ENCODE results near the gene RPS6KA2.

The RPS6KA2 gene

DNA sequence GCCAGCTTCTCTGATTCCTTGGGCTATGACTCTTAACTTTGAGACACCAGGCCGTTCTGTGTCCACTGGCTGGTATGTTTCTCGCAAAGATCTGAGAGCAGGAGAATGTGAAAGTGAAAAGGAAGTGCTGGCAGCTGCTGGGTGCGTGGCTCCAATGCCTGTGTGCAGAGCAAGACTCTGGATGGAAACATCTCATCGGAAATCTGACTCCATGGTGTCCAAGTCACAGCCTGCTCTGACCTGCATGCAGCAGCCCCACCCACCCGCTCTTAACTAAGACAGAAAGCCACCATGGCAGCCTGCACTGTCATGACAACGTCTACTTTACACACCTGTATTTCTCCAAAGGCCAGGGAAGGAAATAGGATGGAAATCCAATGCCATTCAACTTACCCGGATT is 178.0 kb downstream of the RPS6KA2 start:
- no peak for DNase-seq (ENCODE audit: low read depth in 3 of 3)

DNA sequence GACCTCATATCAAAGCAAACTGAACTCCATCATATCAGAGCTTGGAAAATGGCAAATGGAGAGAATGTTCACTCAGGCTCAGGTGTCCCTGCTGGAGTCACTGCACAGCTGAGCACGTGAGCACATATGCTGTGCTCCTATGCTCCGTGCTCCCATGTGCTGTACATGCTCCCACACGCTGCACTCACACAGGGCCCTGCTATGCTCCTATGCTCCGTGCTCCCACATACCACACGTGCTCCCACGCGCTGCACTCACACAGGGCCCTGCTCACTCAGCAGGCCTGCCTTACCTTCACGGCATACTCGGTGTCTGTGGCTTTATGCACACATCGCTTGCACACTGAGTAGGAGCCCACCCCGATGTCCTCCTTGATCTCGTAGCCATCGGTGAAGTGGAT is 178.6 kb downstream of the RPS6KA2 start:
- DNase-seq (ENCODE audit: low read depth in 3 of 3): no peak

DNA sequence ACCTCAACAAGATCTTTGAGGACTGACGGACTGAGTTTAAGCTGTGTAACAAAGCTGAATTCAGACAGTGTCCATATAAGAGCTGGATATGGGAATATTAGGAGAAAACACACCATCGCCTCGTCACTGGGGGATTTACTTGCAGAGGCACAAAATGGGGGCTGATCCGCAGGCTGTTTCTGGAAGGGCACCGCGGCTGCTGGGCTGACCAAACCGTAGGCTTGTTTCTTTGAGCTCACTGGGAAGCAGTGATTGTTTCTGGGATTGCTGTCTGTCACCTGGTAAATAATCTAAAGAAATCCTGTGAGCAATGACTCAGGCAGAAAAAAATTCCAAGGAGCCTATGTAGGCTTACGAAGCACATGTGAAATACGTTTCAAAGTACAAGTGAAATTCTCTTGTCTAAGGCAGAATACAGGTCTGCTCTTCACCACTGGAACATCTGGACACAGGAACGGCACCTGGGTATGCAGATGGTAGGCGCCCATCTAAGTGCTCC is 180.4 kb downstream of the RPS6KA2 start:
- DNase-seq (ENCODE audit: low read depth in 3 of 3): no peak

DNA sequence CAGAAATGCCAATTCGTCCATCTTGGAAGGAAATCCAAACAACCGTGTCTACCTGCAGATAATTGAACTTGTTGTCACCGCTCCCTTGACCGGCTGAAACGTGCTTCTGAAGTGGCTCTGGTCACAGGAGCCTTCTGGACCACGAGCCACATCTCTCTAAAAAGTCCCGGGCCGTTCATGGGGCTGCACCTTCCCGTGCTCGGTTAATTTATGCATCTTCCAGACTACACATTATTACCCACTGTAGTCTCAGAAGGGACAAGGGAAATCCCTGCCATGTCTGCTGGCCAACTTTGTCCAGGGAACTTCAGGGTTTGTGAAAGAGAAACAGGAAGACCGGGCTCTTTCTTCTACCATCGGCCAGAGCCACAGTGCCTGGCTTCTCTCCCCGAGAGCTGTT is 180.9 kb downstream of the RPS6KA2 start:
- no peak for DNase-seq (ENCODE audit: low read depth in 3 of 3)

DNA sequence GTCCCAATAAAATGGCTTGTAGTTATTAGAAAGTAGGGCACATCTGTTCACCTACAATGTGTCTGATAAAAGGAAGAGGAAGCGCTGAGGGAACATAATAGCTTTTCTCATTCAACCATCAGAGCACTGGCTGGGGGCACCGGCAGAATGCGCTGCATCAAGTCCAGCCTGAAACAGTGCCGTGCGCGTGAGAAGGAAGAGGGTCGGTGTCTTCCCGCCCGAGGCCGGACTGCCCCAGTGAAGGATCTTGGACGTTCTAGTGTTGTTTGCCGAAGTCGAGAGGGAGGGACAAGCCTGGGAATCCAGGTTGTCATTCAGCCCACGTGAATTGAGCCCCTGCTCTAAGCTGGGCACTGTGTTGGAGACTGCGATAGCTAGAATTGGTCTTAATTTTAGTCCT is 182.6 kb downstream of the RPS6KA2 start:
- no peak for DNase-seq (ENCODE audit: low read depth in 3 of 3)

DNA sequence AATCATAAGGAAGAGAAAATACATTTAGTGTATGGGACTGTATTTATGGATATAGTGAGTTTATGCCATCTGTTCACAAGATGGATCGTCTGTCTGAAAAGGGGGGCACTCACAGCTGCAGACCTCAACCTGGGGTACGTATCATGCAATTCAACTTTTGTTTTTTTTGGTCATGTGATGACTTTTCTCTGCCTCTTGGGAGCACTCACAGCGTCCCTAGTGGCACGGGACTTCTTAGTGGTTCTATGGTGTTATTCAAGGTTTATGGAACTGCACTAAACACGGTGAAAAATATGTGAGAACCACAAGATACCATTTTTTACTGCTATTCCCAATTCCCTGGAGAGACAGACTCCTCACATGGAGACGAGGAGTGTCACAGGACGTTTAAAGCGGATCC is 183.9 kb downstream of the RPS6KA2 start:
- DNase-seq (ENCODE audit: low read depth in 3 of 3): no peak

DNA sequence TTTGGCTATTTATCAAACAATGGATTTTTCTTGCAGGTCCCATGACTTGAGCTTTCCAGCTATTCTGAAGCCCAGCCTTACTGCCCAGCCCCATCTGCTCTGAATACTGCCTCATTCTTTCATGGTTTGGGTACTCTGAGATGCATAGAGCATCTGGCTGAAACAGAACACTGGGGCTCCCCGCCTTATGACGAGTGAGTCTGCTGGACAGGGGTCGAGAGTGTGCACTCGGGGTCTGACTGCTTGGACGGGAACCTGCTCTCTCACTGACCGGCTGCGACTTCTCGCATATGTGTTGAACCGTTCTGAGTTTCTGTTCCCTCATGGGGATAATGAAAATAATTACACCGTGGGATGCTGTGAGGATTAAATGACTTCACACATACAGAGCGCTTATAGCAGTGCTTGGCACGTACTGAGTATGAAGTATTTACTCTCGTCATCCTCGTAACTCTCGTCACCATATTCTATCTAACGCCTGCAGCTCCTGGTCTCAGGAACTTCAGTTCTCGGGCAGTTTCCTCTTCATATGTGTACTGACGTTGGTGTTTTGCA is 184.8 kb downstream of the RPS6KA2 start:
- no peak for DNase-seq (ENCODE audit: low read depth in 3 of 3)

DNA sequence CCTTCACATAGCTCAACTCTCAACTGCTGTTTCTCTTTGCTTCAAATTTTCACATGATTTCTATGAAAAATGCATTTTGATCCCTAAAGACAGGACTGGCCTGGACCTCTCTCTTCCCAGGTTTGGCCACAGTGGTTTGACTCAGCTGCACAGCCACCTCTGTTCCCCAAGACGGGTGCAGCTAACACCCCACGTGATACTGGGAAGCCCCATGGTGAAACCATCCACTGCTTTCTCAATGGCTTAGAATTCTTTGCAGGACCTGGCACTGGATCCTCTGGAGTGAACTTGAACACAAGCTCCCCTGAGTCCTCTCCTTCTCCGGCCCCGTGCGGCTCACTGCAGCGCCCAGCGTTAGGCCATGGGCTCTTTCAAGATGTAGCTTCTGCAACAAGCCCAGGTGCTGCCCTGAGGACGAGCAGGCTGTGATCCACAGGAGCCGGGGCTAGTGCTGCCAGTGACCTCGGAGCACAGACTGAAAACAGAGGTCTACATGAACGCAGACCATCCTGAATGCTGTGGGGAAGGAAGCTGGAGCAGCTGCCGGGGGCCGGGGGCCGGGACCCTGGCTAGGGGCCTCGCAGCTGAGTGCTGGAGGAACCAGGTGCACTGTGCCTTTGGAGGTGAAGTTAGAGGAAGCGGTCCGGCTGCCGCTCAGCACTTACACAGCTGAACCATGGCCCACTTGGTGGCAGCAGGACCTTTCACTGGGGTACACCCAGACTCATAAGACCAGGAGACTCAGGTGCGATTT is 185.5 kb downstream of the RPS6KA2 start:
- DNase-seq (ENCODE audit: low read depth in 3 of 3): no peak

DNA sequence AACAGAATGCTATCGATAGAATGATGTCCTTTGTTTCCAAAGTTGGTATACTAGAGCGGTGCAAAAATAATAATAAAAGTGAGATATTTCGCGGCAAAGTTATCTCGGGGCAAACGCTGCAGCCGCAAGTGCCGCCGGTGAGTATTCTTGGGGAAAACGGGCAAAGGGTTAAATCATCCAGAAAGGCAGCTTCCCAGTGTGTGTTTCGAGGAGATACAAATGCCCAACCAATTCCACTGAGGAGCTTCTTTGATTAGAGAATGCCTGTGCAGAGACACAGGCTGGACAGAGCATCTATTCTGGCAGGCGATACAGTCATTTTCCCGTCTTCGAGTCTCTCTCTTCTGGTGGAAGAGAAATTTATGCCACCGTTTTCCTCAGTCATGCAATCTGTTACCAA is 186.3 kb downstream of the RPS6KA2 start:
- DNase-seq (ENCODE audit: low read depth in 3 of 3): no peak

DNA sequence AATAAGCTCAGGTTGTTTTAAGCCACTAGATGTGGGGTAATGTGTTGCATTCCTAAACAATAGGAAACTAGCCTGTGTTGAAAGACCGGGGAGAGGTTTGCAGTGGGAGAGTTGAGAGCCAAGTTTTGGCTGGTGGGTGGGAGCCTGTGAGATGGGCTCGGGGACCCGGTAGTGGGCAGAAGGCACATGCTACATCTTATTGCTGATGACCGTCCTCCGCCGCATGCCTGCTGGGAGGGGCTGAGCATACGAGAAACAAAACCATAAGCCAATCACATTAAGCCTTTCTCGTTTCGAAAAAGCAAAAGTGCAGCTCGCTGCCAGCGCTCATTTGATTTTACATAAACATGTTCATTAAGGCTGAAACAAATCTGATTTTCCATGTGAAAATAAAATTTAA is 186.9 kb downstream of the RPS6KA2 start:
- DNase-seq (ENCODE audit: low read depth in 3 of 3): no peak

DNA sequence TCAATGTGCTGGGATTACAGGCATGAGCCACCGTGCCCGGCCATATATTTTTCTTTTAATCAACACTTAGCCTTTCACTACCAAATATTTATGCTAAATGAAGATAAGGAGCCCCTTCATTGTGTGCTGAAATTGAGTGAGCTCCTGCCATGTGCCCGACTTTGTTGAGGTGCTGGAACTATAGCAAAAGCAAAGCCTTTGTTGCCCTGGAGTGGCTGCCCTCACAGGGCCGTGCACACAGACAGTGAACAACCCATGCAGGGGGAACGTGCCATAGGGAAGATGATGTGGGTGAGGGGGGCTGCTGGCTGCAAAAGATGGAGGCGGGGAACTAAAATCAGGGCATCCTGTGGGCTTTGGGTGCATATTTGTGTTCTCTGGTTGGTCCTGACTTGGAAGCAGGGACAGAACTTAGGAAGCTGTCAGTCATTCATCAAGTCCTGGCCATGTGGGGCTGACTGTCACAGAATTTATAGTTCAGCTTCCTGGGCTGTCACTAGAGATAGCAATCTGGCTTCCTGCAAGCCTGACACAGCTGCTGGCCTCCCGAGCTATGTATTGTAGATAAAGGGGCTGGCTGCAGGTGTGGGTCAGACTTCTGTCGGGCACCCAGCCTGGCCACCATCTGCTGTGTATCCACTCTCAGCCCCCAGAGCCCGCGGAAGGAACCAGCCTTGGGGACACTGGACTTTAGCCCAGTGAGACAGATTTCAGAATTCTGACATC is 187.5 kb downstream of the RPS6KA2 start:
- DNase-seq (ENCODE audit: low read depth in 3 of 3): no peak

DNA sequence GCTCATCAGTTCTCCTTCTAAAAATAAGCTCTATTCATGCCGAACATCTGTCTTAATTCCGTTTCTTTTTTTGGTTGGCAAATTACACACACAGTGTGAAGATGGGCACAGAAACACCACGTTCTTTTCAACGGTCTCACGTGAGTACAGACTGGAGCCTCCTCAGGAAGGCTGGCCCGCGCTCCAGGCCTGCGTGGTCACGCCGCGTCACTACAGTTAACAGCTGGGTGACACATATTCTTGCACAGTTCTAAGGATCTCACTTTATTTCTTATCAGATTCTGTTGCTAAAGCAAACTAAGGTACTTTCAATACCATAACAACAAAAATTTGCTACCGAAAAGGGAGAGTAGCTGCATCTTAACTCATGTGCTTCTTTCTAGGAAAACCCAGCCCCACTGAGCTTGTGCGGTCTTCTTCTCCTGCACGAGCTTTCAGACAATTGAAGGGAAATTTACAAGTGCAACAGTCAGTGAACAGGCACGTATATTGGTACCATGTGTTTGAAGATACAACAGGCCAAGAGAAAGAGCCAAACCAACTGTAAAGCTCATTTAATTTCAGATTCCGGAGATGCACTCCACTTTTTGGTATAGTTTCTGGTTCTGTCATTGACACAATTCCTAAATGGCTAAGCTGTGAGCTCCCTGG is 188.7 kb downstream of the RPS6KA2 start:
- no peak for DNase-seq (ENCODE audit: low read depth in 3 of 3)

DNA sequence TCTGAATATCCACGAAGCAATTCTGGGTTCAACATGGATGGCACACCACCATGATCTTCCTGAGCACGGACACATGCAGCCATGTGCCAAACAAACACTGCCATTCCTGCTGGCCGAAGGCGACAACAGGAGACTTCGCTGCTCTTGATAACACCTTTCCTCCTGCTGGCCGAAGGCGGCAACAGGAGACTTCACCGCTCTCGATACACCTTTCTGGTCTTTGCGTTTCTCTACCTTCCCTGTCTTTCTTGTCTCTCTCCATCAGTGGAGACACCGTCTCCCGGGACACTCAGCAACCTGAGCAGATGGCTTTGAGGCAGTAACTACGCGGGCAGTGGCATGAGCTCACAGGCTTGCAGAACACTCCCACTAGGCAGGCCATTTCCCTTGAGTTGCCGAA is 189.4 kb downstream of the RPS6KA2 start:
- DNase-seq (ENCODE audit: low read depth in 3 of 3): no peak

DNA sequence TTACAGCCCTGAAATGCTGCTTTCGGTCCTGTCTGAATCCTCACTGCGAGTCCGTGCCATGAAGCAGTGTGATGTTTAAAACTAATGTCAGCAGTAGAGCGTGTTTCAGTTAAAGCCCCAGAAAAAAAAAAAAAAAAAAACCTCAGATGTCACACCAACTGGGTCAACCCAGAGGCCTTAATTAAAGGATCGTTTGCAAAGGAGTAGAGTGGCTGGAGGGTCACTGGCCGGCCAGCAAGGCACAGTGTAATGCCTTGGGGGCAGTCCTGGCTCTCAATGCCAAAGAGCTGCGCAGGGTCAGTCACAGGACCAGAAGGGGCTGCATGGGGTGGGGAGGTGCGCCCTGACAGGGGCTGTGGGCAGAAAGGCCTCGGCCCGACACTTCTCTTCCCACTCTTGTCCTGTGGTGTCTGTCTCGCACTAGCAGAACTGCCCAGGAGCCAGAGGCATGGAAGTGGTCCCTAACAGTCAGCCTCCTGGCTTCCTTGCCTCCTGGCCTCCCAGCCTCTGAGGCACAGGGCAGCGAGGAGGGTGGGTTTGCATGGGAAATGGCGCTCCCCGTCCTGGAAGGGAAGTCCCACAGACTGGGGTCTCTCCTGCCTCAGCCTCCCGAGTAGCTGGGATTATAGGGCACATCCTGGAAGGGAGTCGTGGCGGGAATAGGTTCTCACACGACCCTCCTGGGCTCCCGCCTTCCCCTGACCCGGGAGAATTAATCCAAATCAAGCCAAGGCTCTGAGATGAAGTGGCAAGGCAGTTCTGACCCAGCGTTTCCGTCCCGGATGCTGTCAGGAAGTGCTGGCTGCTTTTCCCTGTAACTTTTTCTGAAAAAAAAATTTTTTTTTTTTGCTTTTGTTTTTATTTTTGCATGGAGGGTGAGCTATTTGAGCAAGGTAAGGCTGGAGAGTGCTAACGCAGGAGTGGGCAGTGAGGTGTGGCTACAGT is 190.6 kb downstream of the RPS6KA2 start:
- DNase-seq (ENCODE audit: low read depth in 3 of 3): no peak

DNA sequence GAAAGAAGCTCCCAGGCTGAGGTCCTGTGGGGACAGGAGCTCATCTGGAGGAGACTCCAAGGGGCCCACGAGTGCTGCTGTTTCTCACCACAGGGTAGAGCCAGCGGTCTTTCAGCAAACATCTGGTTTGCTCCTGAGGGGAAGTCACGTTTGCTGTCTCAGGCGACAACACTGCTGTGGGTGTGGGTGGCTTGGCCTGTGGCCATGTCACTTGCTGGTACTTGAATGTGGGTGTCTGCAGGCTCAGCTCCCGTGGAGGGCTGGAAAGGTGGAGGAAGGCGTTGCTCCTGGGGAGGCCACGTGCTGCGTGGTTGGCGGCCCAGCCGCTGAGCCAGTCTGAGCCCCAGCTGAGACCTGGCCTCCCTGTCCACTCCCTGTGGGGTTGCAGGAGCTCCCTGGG is 191.5 kb downstream of the RPS6KA2 start:
- no peak for DNase-seq (ENCODE audit: low read depth in 3 of 3)

DNA sequence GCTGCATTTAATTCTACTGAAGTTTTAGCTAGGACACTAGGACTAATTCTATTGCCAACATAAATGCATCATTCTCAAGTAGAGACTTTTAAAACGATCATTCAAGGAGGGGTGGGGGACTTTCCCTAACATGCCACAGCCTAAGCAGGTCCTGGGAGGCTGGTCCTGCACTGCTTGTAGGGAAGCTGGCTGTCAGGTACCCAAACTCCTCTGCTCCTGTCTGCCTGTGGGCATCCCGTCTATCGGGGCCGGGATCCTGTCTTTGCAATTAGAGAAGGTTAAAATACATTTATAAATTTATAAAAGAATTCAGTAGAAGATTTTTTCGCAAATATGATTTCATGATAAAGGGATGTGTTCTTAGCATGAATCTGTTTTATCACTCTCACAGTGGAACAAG is 192.7 kb downstream of the RPS6KA2 start:
- DNase-seq (ENCODE audit: low read depth in 3 of 3): no peak

DNA sequence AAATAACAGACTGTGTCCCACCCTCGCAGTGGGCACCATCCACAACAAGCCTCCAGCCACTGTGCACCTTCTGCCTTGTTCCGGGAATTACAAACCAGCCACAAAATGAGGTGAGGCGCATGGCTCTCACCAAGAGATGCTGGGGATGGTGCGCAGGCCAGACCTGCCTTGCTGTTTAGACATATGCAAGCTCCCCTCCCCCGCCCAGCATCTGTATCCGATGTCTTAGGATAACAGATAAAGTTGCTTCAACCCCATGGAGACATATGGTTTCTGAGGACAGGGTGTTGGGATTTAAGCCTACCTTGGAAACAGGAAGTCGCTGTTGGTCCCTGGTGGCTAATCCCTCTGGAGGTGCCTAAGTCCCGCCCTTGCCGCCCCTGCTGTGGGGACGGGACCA is 194.0 kb downstream of the RPS6KA2 start:
- no peak for DNase-seq (ENCODE audit: low read depth in 3 of 3)

DNA sequence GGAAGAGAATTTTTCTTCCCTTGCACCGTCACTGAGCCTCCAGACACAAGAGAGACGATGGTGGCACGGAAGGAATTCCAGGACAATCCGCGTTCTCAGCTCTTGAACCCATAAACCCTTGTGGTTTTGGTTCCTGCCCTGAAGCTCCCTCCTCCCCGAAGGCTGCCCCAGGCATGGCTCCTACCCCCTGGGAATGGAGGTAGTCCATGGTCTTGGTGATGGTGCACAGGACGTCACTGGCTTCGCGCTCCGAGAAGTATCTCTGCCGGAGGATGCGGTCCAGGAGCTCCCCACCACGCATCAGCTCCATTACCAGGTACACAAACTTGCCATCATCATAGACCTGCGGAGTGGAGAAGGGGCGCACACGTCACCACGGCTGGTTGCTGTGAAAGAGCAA is 196.8 kb downstream of the RPS6KA2 start:
- DNase-seq (ENCODE audit: low read depth in 3 of 3): no peak

DNA sequence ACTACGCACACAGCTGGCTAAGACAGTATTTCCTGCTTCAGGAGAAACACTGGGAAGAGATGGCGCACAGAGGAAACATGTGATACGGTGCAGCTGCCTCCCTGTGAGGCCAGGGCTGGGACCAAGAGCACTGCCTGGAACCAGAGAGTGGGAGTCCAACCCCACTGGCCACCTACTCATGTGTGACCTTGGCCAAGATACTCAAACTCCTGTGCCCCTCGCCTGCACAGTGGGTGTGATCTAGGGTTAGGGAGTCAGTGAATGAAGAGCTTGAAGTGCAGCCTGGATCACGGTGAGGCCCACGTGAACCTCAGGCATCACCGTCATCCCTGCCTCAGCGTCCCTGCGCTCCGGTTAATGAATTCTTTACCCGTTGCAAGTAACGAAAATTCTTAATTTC is 202.6 kb downstream of the RPS6KA2 start:
- no peak for DNase-seq (ENCODE audit: low read depth in 3 of 3)

DNA sequence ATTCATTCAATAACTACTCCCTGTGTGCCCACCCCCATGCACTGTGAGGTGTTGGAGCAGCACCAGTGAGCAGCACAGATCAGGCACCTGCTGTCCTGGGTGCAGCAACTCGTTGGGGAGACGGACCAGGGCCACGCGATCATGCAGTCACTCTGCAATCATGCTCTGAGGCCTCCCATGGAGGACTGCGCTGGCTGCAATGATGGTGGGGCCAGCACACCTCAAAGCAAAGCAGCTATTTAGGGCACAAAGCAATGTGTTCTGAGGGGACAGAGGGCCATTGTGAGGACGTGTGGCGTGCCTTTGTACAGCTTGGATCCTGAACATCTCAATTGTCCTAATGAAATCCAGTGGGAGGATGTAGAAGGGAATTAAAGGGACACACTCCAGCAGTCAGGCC is 203.3 kb downstream of the RPS6KA2 start:
- no peak for DNase-seq (ENCODE audit: low read depth in 3 of 3)

DNA sequence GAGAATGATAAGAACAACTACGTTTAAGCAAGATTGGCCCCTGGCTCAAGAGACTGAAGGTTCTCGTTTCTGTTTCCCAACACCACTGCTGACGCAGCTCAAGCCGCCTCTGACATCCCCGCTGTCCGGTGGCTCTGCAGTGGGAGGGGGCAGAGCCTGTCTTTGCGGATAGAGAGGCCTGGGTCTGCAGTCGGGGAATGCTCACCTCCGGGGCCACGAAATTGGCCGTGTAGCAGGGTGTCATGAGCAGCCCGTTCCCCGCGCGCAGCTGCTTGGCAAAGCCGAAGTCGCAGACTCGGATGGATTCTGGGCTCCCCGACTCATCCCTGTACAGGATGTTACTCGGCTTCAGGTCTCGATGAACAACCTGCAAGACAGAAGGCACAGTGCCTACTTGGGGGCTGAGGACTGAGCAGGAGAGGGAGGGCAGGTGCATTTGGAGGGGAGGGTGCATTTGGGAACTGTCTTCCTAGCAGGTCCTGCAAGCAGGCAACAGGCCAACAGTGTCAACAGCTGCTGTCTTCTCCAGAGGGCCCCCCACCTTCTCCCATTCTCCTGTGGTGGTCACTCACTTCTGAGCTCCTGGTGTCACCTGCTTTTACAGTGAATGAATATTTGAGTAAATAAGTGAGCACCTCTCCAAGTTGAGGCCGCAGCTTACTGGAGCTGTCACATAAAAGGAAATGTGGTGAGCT is 203.9 kb downstream of the RPS6KA2 start:
- DNase-seq (ENCODE audit: low read depth in 3 of 3): no peak

Data from stimulated activated CD4-positive, alpha-beta T cell treated with anti-CD3 and anti-CD28 coated beads, TNF-alpha, amount 100 ng/mL, for 24 hours (primary cell).